Measurements from ENCODE around the gene SCUBE3.

GRCh38 chr6:35178932-35179832 lies 34.6 kb upstream of the SCUBE3 start:
- TF ChIP-seq CTCF (conservative IDR thresholded peaks at IDR 0.05; ENCODE audit: low read depth in 2 of 2) (peak; percentile 42 to 70; a peak in 3 of 4 replicates), JUNB (IDR thresholded peaks at IDR 0.05; ENCODE audit: unreplicated experiment) (no peak)

Data from GM23338 (cell line).